ENCODE results near the gene ARMS2. TPM values are rescaled to one million over a fixed set of nuclear protein-coding genes. Genes with fewer than 3 reads are reported as not detected.

ARMS2 gene
- total RNA-seq, 1 donor from 2014 or later: not detected

DNA sequence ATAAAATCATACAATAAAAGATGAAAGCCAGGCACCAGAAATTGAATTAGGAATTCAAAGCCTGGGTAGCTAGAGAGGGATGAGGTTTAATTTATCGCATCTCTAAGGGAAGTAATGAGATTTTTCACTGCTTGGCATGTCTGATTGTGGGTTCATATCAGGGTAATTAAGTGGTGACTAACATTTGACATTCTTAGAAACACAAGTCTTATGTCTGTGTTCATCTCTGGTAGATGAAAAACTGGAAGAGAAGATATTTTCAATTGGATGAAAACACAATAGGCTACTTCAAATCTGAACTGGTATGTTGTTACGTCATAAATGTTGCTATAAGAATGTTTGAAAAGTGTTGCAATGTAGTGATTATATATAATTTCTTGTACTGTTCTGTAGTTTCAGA lies 36.8 kb upstream of the ARMS2 start:
- H3K36me3 ChIP-seq (ENCODE audit: insufficient read depth, low read length): peaks cover 3% of the 10 kb centered on the region

GRCh38 chr10:122419016-122419415 lies 35.4 kb upstream of the ARMS2 start:
- H3K27me3 ChIP-seq (ENCODE audit: insufficient read depth, low read length): no peaks in the 10 kb centered on the region
- DNase-seq (ENCODE audit: low read depth): no peak

More for the DNA sequence above, 36.8 kb upstream of the ARMS2 start:
- Histone ChIP-seq H3K9me3 (ENCODE audit: insufficient read depth, low read depth, low read length) (no peaks in the 10 kb centered on the region), H3K4me1 (ENCODE audit: insufficient read depth, low read length) (peaks cover 3% of the 10 kb centered on the region), H4K20me1 (ENCODE audit: insufficient read depth, low read length) (no peaks in the 10 kb centered on the region), H3K9ac (ENCODE audit: low read length) (no peak overlapping the region), H3K4me2 (ENCODE audit: low read length) (no peak overlapping the region), H3K79me2 (ENCODE audit: insufficient read depth, low read length) (no peaks in the 10 kb centered on the region), H3K27me3 (ENCODE audit: insufficient read depth, low read length) (no peaks in the 10 kb centered on the region), H2AFZ (ENCODE audit: low read depth, low read length) (no peak overlapping the region), H3K4me3 (ENCODE audit: insufficient read depth, low read depth, low read length) (no peak overlapping the region), H3K27ac (ENCODE audit: low read depth, low read length) (no peak overlapping the region)
- H3K36me3 Mint-ChIP-seq (ENCODE audit: low read depth, unreplicated experiment): peaks cover 2% of the 10 kb centered on the region
- no peak overlapping the region for H3K4me3 Mint-ChIP-seq (ENCODE audit: unreplicated experiment)
- TF ChIP-seq, protein P1, sequence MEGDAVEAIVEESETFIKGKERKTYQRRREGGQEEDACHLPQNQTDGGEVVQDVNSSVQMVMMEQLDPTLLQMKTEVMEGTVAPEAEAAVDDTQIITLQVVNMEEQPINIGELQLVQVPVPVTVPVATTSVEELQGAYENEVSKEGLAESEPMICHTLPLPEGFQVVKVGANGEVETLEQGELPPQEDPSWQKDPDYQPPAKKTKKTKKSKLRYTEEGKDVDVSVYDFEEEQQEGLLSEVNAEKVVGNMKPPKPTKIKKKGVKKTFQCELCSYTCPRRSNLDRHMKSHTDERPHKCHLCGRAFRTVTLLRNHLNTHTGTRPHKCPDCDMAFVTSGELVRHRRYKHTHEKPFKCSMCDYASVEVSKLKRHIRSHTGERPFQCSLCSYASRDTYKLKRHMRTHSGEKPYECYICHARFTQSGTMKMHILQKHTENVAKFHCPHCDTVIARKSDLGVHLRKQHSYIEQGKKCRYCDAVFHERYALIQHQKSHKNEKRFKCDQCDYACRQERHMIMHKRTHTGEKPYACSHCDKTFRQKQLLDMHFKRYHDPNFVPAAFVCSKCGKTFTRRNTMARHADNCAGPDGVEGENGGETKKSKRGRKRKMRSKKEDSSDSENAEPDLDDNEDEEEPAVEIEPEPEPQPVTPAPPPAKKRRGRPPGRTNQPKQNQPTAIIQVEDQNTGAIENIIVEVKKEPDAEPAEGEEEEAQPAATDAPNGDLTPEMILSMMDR (IDR thresholded peaks at IDR 0.05; ENCODE audit: insufficient read depth, low read depth, low read length): no peak
- no peak for TF ChIP-seq EZH2 (IDR thresholded peaks at IDR 0.05; ENCODE audit: insufficient read depth, low read length)
- H3K27ac Mint-ChIP-seq (ENCODE audit: unreplicated experiment): no peak overlapping the region
- FAIRE-seq (peak; percentile 20), DNase-seq (ENCODE audit: low read depth) (peak; percentile 67)
- peaks cover 6% of the 10 kb centered on the region for H3K4me1 Mint-ChIP-seq (ENCODE audit: low read depth, unreplicated experiment)
- no peaks in the 10 kb centered on the region for H3K27me3 Mint-ChIP-seq (ENCODE audit: low read depth, unreplicated experiment)
- no peaks in the 10 kb centered on the region for H3K9me3 Mint-ChIP-seq (ENCODE audit: unreplicated experiment)

More at GRCh38 chr10:122419016-122419415, 35.4 kb upstream of the ARMS2 start:
- Histone ChIP-seq H2AFZ (ENCODE audit: low read depth, low read length) (no peak overlapping the region), H3K9me3 (ENCODE audit: insufficient read depth, low read depth, low read length) (no peaks in the 10 kb centered on the region), H3K79me2 (ENCODE audit: insufficient read depth, low read length) (no peaks in the 10 kb centered on the region), H3K4me1 (ENCODE audit: insufficient read depth, low read length) (peaks cover 3% of the 10 kb centered on the region), H4K20me1 (ENCODE audit: insufficient read depth, low read length) (no peaks in the 10 kb centered on the region), H3K9ac (ENCODE audit: low read length) (no peak overlapping the region), H3K27ac (ENCODE audit: low read depth, low read length) (no peak overlapping the region), H3K4me2 (ENCODE audit: low read length) (no peak overlapping the region), H3K36me3 (ENCODE audit: insufficient read depth, low read length) (peaks cover 3% of the 10 kb centered on the region), H3K4me3 (ENCODE audit: insufficient read depth, low read depth, low read length) (no peak overlapping the region)
- H3K4me3 Mint-ChIP-seq (ENCODE audit: unreplicated experiment): no peak overlapping the region
- TF ChIP-seq, protein P1 (IDR thresholded peaks at IDR 0.05; ENCODE audit: insufficient read depth, low read depth, low read length): no peak
- TF ChIP-seq EZH2 (IDR thresholded peaks at IDR 0.05; ENCODE audit: insufficient read depth, low read length): no peak
- H3K9me3 Mint-ChIP-seq (ENCODE audit: unreplicated experiment): no peaks in the 10 kb centered on the region
- H3K27me3 Mint-ChIP-seq (ENCODE audit: low read depth, unreplicated experiment): no peaks in the 10 kb centered on the region
- H3K4me1 Mint-ChIP-seq (ENCODE audit: low read depth, unreplicated experiment): peaks cover 6% of the 10 kb centered on the region
- H3K36me3 Mint-ChIP-seq (ENCODE audit: low read depth, unreplicated experiment): peaks cover 2% of the 10 kb centered on the region
- no peak overlapping the region for H3K27ac Mint-ChIP-seq (ENCODE audit: unreplicated experiment)
- no peak for FAIRE-seq
